H1 (cell line): ENCODE results near the gene DNAI2. TPM values are rescaled to one million over a fixed set of nuclear protein-coding genes. Genes with fewer than 3 reads are reported as not detected.

Experiments
- polyA plus RNA-seq, 7 experiments: library from polyadenylated mRNA; depleted of rRNA in 3 of 7; stranded (reverse) in 5 of 7; unstranded in 2 of 7; fragments of >200 nt in 5 of 7; fragments of 200-250 nt in 2 of 7; gene quantifications; 1 replicate in 5 of 7; 2 replicates in 1 of 7; 4 replicates in 1 of 7; pipeline versions ENCODE4 v1.2.1 to v1.2.3, GENCODE V29; 2011 to 2013; ENCODE audit warnings: missing spikeins in 2 of 7, mixed read lengths in 2 of 7
- total RNA-seq: library from RNA; stranded (reverse); fragmentation: NEBNext Ultra II Directional; extraction: Animal tissue kit (Norgen Biotek cat#: 25700); gene quantifications from 2 replicates; pipeline ENCODE4 v1.2.1, GENCODE V29; 2021
- TF ChIP-seq, protein P1 (sequence below): fragments of 300-600 bp; sonication (generic); IDR thresholded peaks from 2 replicates; pipeline ENCODE4 v1.7.1; 2012; ENCODE audit warnings: low read length, moderate library complexity, mild to moderate bottlenecking, inconsistent platforms; ENCODE audit not compliant: insufficient replicate concordance

DNAI2 gene
- total and polyA plus RNA-seq, 2 of the 8 experiments (the other 6 are each of a cell fraction or from before 2014, with no cell fraction given): 0.08 to 0.15 TPM

DNA sequence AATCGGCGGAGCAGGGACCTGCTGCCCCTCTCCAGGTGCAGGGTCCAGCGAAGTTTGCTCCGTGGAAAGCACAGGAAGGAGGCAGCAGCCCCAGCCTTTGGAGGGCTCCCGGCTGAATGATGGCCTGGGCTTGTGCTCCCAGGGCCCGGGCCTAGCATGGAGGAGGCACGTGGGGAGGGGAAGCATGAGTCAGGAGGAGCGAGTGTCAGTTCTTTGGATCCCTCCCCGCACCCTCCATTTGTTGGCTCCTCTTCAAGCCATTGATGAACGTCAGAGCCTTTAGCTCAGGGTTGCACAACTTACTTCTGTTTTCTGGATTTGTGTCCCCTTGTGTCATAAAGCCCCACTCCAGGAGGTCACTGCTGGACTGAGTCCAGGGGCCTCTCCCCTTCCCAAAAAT lies 34.9 kb upstream of the DNAI2 start (continued):
- TF ChIP-seq, protein P1, sequence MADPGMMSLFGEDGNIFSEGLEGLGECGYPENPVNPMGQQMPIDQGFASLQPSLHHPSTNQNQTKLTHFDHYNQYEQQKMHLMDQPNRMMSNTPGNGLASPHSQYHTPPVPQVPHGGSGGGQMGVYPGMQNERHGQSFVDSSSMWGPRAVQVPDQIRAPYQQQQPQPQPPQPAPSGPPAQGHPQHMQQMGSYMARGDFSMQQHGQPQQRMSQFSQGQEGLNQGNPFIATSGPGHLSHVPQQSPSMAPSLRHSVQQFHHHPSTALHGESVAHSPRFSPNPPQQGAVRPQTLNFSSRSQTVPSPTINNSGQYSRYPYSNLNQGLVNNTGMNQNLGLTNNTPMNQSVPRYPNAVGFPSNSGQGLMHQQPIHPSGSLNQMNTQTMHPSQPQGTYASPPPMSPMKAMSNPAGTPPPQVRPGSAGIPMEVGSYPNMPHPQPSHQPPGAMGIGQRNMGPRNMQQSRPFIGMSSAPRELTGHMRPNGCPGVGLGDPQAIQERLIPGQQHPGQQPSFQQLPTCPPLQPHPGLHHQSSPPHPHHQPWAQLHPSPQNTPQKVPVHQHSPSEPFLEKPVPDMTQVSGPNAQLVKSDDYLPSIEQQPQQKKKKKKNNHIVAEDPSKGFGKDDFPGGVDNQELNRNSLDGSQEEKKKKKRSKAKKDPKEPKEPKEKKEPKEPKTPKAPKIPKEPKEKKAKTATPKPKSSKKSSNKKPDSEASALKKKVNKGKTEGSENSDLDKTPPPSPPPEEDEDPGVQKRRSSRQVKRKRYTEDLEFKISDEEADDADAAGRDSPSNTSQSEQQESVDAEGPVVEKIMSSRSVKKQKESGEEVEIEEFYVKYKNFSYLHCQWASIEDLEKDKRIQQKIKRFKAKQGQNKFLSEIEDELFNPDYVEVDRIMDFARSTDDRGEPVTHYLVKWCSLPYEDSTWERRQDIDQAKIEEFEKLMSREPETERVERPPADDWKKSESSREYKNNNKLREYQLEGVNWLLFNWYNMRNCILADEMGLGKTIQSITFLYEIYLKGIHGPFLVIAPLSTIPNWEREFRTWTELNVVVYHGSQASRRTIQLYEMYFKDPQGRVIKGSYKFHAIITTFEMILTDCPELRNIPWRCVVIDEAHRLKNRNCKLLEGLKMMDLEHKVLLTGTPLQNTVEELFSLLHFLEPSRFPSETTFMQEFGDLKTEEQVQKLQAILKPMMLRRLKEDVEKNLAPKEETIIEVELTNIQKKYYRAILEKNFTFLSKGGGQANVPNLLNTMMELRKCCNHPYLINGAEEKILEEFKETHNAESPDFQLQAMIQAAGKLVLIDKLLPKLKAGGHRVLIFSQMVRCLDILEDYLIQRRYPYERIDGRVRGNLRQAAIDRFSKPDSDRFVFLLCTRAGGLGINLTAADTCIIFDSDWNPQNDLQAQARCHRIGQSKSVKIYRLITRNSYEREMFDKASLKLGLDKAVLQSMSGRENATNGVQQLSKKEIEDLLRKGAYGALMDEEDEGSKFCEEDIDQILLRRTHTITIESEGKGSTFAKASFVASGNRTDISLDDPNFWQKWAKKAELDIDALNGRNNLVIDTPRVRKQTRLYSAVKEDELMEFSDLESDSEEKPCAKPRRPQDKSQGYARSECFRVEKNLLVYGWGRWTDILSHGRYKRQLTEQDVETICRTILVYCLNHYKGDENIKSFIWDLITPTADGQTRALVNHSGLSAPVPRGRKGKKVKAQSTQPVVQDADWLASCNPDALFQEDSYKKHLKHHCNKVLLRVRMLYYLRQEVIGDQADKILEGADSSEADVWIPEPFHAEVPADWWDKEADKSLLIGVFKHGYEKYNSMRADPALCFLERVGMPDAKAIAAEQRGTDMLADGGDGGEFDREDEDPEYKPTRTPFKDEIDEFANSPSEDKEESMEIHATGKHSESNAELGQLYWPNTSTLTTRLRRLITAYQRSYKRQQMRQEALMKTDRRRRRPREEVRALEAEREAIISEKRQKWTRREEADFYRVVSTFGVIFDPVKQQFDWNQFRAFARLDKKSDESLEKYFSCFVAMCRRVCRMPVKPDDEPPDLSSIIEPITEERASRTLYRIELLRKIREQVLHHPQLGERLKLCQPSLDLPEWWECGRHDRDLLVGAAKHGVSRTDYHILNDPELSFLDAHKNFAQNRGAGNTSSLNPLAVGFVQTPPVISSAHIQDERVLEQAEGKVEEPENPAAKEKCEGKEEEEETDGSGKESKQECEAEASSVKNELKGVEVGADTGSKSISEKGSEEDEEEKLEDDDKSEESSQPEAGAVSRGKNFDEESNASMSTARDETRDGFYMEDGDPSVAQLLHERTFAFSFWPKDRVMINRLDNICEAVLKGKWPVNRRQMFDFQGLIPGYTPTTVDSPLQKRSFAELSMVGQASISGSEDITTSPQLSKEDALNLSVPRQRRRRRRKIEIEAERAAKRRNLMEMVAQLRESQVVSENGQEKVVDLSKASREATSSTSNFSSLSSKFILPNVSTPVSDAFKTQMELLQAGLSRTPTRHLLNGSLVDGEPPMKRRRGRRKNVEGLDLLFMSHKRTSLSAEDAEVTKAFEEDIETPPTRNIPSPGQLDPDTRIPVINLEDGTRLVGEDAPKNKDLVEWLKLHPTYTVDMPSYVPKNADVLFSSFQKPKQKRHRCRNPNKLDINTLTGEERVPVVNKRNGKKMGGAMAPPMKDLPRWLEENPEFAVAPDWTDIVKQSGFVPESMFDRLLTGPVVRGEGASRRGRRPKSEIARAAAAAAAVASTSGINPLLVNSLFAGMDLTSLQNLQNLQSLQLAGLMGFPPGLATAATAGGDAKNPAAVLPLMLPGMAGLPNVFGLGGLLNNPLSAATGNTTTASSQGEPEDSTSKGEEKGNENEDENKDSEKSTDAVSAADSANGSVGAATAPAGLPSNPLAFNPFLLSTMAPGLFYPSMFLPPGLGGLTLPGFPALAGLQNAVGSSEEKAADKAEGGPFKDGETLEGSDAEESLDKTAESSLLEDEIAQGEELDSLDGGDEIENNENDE: no peak
